ENCODE data around the gene PTPN6. TPM values are rescaled to one million over a fixed set of nuclear protein-coding genes. Genes with fewer than 3 reads are reported as not detected.

The PTPN6 gene
- total and polyA plus RNA-seq, 2 of the 13 experiments (the other 11 are each of a cell fraction or from before 2014, with no cell fraction given) = 10.5 to 10.6 TPM

DNA sequence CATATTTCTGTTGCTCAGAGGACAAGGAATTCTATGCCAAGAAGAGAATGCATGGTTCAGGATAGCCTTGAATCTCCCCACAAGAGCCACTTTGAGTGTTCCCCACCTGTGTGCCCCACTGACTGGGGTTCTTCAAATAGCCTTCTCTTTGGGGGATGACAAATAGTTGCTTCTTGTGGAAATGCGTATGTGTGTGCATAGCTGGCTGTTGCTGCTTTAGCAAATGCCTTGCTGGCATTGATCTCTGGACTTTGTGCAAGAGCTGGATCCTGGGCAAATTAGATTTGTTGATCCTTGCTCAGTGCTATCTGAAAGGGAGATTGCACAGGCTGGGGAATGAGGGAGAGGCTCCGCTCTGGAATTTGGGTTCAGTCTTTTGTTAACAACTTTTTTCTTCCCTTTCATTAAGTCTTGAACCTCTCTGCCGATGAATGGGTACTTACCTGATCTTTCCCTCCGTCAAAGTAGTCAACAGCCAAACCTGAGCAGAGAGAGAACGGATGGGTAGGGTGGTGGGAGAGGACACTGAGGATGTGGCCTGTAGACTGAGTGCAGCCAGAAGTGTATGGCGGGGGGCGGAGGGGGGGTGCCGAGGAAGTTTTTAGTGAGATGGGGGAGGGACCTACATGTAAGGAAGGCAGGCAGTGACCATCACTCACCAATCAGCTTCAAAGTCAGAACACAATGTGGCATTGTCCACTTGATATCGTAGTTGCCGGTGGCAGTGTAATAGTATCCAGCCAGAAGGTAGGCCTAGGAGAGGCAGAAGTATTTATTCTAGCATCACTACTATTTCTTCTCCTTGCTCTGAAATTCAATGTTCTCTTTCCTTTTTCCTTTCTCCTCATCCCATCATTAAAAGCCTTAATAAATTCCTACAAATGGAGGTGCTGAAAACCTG lies 30.2 kb downstream of the PTPN6 start (continued):
- TF ChIP-seq, protein P1, sequence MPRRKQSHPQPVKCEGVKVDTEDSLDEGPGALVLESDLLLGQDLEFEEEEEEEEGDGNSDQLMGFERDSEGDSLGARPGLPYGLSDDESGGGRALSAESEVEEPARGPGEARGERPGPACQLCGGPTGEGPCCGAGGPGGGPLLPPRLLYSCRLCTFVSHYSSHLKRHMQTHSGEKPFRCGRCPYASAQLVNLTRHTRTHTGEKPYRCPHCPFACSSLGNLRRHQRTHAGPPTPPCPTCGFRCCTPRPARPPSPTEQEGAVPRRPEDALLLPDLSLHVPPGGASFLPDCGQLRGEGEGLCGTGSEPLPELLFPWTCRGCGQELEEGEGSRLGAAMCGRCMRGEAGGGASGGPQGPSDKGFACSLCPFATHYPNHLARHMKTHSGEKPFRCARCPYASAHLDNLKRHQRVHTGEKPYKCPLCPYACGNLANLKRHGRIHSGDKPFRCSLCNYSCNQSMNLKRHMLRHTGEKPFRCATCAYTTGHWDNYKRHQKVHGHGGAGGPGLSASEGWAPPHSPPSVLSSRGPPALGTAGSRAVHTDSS (CRISPR knock-in tag; conservative IDR thresholded peaks at IDR 0.05) = no peak
- peak; percentile 51; the same call in 1 of the 2 replicates for TF ChIP-seq ZNF629 (CRISPR knock-in tag; conservative IDR thresholded peaks at IDR 0.05)
- TF ChIP-seq, protein P2, sequence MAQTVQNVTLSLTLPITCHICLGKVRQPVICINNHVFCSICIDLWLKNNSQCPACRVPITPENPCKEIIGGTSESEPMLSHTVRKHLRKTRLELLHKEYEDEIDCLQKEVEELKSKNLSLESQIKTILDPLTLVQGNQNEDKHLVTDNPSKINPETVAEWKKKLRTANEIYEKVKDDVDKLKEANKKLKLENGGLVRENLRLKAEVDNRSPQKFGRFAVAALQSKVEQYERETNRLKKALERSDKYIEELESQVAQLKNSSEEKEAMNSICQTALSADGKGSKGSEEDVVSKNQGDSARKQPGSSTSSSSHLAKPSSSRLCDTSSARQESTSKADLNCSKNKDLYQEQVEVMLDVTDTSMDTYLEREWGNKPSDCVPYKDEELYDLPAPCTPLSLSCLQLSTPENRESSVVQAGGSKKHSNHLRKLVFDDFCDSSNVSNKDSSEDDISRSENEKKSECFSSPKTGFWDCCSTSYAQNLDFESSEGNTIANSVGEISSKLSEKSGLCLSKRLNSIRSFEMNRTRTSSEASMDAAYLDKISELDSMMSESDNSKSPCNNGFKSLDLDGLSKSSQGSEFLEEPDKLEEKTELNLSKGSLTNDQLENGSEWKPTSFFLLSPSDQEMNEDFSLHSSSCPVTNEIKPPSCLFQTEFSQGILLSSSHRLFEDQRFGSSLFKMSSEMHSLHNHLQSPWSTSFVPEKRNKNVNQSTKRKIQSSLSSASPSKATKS (CRISPR knock-in tag; IDR thresholded peaks at IDR 0.05) = no peak
- TF ChIP-seq, protein P3, sequence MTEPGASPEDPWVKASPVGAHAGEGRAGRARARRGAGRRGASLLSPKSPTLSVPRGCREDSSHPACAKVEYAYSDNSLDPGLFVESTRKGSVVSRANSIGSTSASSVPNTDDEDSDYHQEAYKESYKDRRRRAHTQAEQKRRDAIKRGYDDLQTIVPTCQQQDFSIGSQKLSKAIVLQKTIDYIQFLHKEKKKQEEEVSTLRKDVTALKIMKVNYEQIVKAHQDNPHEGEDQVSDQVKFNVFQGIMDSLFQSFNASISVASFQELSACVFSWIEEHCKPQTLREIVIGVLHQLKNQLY (CRISPR knock-in tag; IDR thresholded peaks at IDR 0.05) = 0 out of 2 replicates have a peak, but pooled peaks have one; percentile 45
- no peak for TF ChIP-seq ZNF703 (CRISPR knock-in tag; IDR thresholded peaks at IDR 0.05; ENCODE audit: borderline replicate concordance)
- TF ChIP-seq, protein P4, sequence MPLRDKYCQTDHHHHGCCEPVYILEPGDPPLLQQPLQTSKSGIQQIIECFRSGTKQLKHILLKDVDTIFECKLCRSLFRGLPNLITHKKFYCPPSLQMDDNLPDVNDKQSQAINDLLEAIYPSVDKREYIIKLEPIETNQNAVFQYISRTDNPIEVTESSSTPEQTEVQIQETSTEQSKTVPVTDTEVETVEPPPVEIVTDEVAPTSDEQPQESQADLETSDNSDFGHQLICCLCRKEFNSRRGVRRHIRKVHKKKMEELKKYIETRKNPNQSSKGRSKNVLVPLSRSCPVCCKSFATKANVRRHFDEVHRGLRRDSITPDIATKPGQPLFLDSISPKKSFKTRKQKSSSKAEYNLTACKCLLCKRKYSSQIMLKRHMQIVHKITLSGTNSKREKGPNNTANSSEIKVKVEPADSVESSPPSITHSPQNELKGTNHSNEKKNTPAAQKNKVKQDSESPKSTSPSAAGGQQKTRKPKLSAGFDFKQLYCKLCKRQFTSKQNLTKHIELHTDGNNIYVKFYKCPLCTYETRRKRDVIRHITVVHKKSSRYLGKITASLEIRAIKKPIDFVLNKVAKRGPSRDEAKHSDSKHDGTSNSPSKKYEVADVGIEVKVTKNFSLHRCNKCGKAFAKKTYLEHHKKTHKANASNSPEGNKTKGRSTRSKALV (CRISPR knock-in tag; IDR thresholded peaks at IDR 0.05) = no peak
- no peak for TF ChIP-seq CREB1 (IDR thresholded peaks at IDR 0.05)
- TF ChIP-seq CREB1 (CRISPR knock-in tag; IDR thresholded peaks at IDR 0.05) = no peak
- TF ChIP-seq ATF7 (IDR thresholded peaks at IDR 0.05) = no peak
- TF ChIP-seq ATF7 (CRISPR knock-in tag; IDR thresholded peaks at IDR 0.05) = no peak
- peak; percentile 95 for TF ChIP-seq NCOR1 (IDR thresholded peaks at IDR 0.05; ENCODE audit: borderline replicate concordance, low read length)
- TF ChIP-seq, protein P5, sequence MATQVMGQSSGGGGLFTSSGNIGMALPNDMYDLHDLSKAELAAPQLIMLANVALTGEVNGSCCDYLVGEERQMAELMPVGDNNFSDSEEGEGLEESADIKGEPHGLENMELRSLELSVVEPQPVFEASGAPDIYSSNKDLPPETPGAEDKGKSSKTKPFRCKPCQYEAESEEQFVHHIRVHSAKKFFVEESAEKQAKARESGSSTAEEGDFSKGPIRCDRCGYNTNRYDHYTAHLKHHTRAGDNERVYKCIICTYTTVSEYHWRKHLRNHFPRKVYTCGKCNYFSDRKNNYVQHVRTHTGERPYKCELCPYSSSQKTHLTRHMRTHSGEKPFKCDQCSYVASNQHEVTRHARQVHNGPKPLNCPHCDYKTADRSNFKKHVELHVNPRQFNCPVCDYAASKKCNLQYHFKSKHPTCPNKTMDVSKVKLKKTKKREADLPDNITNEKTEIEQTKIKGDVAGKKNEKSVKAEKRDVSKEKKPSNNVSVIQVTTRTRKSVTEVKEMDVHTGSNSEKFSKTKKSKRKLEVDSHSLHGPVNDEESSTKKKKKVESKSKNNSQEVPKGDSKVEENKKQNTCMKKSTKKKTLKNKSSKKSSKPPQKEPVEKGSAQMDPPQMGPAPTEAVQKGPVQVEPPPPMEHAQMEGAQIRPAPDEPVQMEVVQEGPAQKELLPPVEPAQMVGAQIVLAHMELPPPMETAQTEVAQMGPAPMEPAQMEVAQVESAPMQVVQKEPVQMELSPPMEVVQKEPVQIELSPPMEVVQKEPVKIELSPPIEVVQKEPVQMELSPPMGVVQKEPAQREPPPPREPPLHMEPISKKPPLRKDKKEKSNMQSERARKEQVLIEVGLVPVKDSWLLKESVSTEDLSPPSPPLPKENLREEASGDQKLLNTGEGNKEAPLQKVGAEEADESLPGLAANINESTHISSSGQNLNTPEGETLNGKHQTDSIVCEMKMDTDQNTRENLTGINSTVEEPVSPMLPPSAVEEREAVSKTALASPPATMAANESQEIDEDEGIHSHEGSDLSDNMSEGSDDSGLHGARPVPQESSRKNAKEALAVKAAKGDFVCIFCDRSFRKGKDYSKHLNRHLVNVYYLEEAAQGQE (IDR thresholded peaks at IDR 0.05; ENCODE audit: borderline replicate concordance in 1 of 2, low read depth in 1 of 2, low read length in 2 of 2) = no peak
- peak; percentile 46; the same call in 1 of the 2 replicates for TF ChIP-seq FOXK1 (CRISPR knock-in tag; IDR thresholded peaks at IDR 0.05; ENCODE audit: borderline replicate concordance, low read depth)
- no peak for TF ChIP-seq ATAD3A (CRISPR knock-in tag; IDR thresholded peaks at IDR 0.05)
- TF ChIP-seq, protein P6, sequence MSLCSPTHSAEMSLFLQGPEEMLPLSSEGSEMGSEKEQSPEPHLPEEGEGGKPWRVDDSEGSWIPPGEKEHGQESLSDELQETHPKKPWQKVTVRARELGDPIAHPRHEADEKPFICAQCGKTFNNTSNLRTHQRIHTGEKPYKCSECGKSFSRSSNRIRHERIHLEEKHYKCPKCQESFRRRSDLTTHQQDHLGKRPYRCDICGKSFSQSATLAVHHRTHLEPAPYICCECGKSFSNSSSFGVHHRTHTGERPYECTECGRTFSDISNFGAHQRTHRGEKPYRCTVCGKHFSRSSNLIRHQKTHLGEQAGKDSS (CRISPR knock-in tag; IDR thresholded peaks at IDR 0.05; ENCODE audit: borderline replicate concordance, low read depth) = peak; percentile 38; the same call in 1 of the 2 replicates
